Measurements from ENCODE around the gene RC3H1. TPM values are rescaled to one million over a fixed set of nuclear protein-coding genes. Genes with fewer than 3 reads are reported as not detected.

RC3H1 gene
- total and polyA plus RNA-seq, 2 of the 13 experiments (the other 11 are each of a cell fraction or from before 2014, with no cell fraction given): 11.2 to 19.6 TPM

DNA sequence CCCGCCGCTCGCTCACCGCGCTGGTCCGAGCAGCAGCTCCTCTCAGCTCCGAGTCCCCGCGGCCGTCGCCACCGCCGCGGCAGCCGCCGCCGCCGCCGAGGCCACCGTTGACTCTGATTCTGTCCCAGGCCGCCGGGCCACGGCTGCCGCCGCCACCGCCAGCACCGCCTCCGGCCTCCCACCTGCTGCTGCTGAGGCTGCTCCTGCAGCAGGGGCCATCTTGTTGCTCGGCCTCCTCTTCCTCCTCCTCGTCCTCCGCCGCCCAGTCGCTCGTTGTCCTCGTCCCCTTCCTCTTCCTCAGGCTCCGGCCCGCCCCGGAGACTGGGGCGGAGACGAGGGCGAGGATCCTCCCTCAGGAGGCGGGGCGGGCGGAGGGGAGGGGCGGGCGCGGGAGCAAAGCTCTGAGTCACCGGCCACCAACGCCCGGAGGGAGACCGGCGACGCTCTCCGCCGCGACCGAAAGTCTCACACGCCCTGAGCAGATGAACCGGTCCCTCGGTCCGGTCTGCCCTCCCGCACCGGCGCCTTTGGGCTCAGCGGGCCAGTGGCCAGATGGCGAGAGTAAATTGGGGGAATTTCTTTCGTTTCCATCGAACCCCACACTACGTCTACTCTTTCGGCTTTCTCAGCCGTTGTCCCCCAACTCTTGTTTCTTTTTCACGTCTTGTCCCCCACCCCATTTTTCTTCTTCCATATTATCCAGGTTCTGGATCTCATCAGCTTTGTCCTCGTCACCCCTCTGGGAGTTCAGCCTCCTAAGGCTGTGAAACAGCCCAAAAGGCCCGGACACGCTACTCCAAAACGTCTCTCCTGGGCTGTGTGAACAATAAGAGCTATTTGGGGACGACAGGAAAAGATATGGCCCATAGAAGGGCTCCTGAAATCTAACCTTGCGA, at the start of gene RC3H1 (continued):
- TF ChIP-seq, protein P1, sequence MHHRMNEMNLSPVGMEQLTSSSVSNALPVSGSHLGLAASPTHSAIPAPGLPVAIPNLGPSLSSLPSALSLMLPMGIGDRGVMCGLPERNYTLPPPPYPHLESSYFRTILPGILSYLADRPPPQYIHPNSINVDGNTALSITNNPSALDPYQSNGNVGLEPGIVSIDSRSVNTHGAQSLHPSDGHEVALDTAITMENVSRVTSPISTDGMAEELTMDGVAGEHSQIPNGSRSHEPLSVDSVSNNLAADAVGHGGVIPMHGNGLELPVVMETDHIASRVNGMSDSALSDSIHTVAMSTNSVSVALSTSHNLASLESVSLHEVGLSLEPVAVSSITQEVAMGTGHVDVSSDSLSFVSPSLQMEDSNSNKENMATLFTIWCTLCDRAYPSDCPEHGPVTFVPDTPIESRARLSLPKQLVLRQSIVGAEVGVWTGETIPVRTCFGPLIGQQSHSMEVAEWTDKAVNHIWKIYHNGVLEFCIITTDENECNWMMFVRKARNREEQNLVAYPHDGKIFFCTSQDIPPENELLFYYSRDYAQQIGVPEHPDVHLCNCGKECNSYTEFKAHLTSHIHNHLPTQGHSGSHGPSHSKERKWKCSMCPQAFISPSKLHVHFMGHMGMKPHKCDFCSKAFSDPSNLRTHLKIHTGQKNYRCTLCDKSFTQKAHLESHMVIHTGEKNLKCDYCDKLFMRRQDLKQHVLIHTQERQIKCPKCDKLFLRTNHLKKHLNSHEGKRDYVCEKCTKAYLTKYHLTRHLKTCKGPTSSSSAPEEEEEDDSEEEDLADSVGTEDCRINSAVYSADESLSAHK (CRISPR knock-in tag; IDR thresholded peaks at IDR 0.05; ENCODE audit: borderline replicate concordance): no peak
- TF ChIP-seq SP5 (CRISPR knock-in tag; IDR thresholded peaks at IDR 0.05; ENCODE audit: borderline replicate concordance, low read depth) (peak; percentile 80; the same call in 1 of the 2 replicates), NFE2 (CRISPR knock-in tag; IDR thresholded peaks at IDR 0.05) (no peak), NFYC (CRISPR knock-in tag; IDR thresholded peaks at IDR 0.05) (peak; percentile 52), FOSL1 (CRISPR knock-in tag; IDR thresholded peaks at IDR 0.05; ENCODE audit: borderline replicate concordance) (peak; percentile 74), PHB2 (IDR thresholded peaks at IDR 0.05; ENCODE audit: partially characterized antibody) (no peak), HMGA1 (CRISPR knock-in tag; conservative IDR thresholded peaks at IDR 0.05) (no peak), ZNF749 (CRISPR knock-in tag; IDR thresholded peaks at IDR 0.05; ENCODE audit: borderline replicate concordance) (0 out of 2 replicates have a peak, but pooled peaks have one; percentile 55), ZNF460 (CRISPR knock-in tag; IDR thresholded peaks at IDR 0.05; ENCODE audit: borderline replicate concordance) (no peak), ZMYM4 (CRISPR knock-in tag; IDR thresholded peaks at IDR 0.05) (0 out of 2 replicates have a peak, but pooled peaks have one; percentile 29), ZNF629 (CRISPR knock-in tag; conservative IDR thresholded peaks at IDR 0.05) (no peak), ZNF292 (CRISPR knock-in tag; IDR thresholded peaks at IDR 0.05; ENCODE audit: borderline replicate concordance, low read depth) (0 out of 2 replicates have a peak, but pooled peaks have one; percentile 39), AKAP8 (CRISPR knock-in tag; IDR thresholded peaks at IDR 0.05) (no peak), MXI1 (IDR thresholded peaks at IDR 0.05; ENCODE audit: borderline replicate concordance, low read depth, low read length) (peak; percentile 7; the same call in 1 of the 3 replicates), EEA1 (CRISPR knock-in tag; IDR thresholded peaks at IDR 0.05; ENCODE audit: borderline replicate concordance) (peak; percentile 71; the same call in 1 of the 2 replicates), ETV5 (CRISPR knock-in tag; IDR thresholded peaks at IDR 0.05; ENCODE audit: borderline replicate concordance) (peak; percentile 44; the same call in 1 of the 2 replicates), ISL2 (CRISPR knock-in tag; IDR thresholded peaks at IDR 0.05) (peak; percentile 57; the same call in 1 of the 2 replicates), ZBTB20 (CRISPR knock-in tag; IDR thresholded peaks at IDR 0.05; ENCODE audit: borderline replicate concordance, low read depth) (0 out of 2 replicates have a peak, but pooled peaks have one; percentile 14)
- TF ChIP-seq, protein P2, sequence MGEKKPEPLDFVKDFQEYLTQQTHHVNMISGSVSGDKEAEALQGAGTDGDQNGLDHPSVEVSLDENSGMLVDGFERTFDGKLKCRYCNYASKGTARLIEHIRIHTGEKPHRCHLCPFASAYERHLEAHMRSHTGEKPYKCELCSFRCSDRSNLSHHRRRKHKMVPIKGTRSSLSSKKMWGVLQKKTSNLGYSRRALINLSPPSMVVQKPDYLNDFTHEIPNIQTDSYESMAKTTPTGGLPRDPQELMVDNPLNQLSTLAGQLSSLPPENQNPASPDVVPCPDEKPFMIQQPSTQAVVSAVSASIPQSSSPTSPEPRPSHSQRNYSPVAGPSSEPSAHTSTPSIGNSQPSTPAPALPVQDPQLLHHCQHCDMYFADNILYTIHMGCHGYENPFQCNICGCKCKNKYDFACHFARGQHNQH (CRISPR knock-in tag; IDR thresholded peaks at IDR 0.05): no peak; the same call in 1 of the 2 replicates
- TF ChIP-seq, protein P3, sequence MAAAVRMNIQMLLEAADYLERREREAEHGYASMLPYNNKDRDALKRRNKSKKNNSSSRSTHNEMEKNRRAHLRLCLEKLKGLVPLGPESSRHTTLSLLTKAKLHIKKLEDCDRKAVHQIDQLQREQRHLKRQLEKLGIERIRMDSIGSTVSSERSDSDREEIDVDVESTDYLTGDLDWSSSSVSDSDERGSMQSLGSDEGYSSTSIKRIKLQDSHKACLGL (CRISPR knock-in tag; IDR thresholded peaks at IDR 0.05): no peak
- TF ChIP-seq, protein P4, sequence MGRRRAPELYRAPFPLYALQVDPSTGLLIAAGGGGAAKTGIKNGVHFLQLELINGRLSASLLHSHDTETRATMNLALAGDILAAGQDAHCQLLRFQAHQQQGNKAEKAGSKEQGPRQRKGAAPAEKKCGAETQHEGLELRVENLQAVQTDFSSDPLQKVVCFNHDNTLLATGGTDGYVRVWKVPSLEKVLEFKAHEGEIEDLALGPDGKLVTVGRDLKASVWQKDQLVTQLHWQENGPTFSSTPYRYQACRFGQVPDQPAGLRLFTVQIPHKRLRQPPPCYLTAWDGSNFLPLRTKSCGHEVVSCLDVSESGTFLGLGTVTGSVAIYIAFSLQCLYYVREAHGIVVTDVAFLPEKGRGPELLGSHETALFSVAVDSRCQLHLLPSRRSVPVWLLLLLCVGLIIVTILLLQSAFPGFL (CRISPR knock-in tag; IDR thresholded peaks at IDR 0.05): no peak

Measured in HepG2 (cell line).